Gastroesophageal sphincter (tissue), 4 donors: ENCODE measurements around the gene CCNA1. TPM values are rescaled to one million over a fixed set of nuclear protein-coding genes. Genes with fewer than 3 reads are reported as not detected.
A peak's percentile ranks its signal among the peaks of the same experiment; 100 is the strongest.

Source experiments
- ATAC-seq: fragments of 150-250 bp; one replicate; pipeline ENCODE4 v1.9.1; 2016; ENCODE audit warnings: mild to moderate bottlenecking, moderate library complexity
- H3K27ac ChIP-seq, 4 donors: fragments of 200-600 bp; sonication (generic) in 3 of 4; 1 replicate in 3 of 4; 2 replicates in 1 of 4; pipeline ENCODE4 v1.5.1; 2016 to 2019
- H3K27me3 ChIP-seq: fragments of 200-600 bp; sonication (generic); one replicate; pipeline ENCODE4 v1.5.1; 2019
- H3K36me3 ChIP-seq, 2 donors: fragments of 200-600 bp; sonication (generic); one replicate each; pipeline ENCODE4 v1.5.1; 2019; ENCODE audit warnings: control low read depth in 1 of 2
- H3K4me1 ChIP-seq, 3 donors: fragments of 200-600 bp; sonication (generic); 1 replicate in 2 of 3; 2 replicates in 1 of 3; pipeline ENCODE4 v1.5.1; 2016 to 2019; ENCODE audit warnings: control low read depth in 2 of 3
- H3K4me3 ChIP-seq, 2 donors: fragments of 200-600 bp; sonication (generic); one replicate each; pipeline ENCODE4 v1.5.1; 2019; ENCODE audit warnings: mild to moderate bottlenecking in 1 of 2, moderate library complexity in 1 of 2
- H3K9me3 ChIP-seq, 3 donors: fragments of 200-600 bp; sonication (generic); one replicate each; pipeline ENCODE4 v1.5.1; 2017 to 2019; ENCODE audit warnings: control low read depth in 2 of 3
- CTCF ChIP-seq, 4 experiments: fragments of 200-600 bp in 2 of 4; fragments of 450-650 bp in 2 of 4; sonication (generic) in 1 of 4; IDR thresholded peaks; one replicate each; pipeline ENCODE4 v1.5.1; 2017 to 2019; ENCODE audit warnings: antibody characterized with exemption in 4 of 4, mild to moderate bottlenecking in 2 of 4, moderate library complexity in 2 of 4
- EP300 ChIP-seq: sonication (generic); formaldehyde crosslinking; IDR thresholded peaks from one replicate; pipeline ENCODE4 v1.6.1; 2017; ENCODE audit warnings: antibody characterized with exemption, mild to moderate bottlenecking
- POLR2A ChIP-seq, 2 donors: fragments of 450-650 bp; IDR thresholded peaks; one replicate each; pipeline ENCODE4 v1.6.1; 2017; ENCODE audit warnings: antibody characterized with exemption in 2 of 2, mild to moderate bottlenecking in 2 of 2, moderate library complexity in 1 of 2
- POLR2AphosphoS5 ChIP-seq: sonication (generic); formaldehyde crosslinking; IDR thresholded peaks from one replicate; pipeline ENCODE4 v1.6.1; 2017; ENCODE audit warnings: antibody characterized with exemption
- WGBS, 2 donors: methylation state at CpG; one replicate each; pipeline ENCODE4 v1.1.5; 2018; ENCODE audit warnings: low coverage in 1 of 2; 5-methylcytosine and 5-hydroxymethylcytosine counted together
- total RNA-seq, 4 donors: library from RNA; depleted of rRNA; stranded (reverse); fragments of >200 nt; gene quantifications; one replicate each; pipeline ENCODE4 v1.1.0, GENCODE V29; 2016

Gene CCNA1
- total RNA-seq, 4 donors from 2014 or later = 0.49 to 2.2 TPM; not detected in 2

GRCh38 chr13:36450534-36450933 lies 18.2 kb downstream of the CCNA1 start:
- Histone ChIP-seq H3K4me3 (no peak overlapping the region), H3K27me3 (peaks cover 15% of the 10 kb centered on the region), H3K27ac (no peak overlapping the region), H3K9me3 (no peaks in the 10 kb centered on the region), H3K4me1 (no peaks in the 10 kb centered on the region), H3K36me3 (no peaks in the 10 kb centered on the region)
- ATAC-seq = no peak
- 19% methylated on average over 3 of the region's 3 CpGs; no CpG with 5 or more reads in 1 of the 2 donors for WGBS, 2 donors
- TF ChIP-seq EP300 = no peak
- TF ChIP-seq POLR2AphosphoS5 = no peak
- no peak for TF ChIP-seq POLR2A (IDR thresholded peaks at IDR 0.05)
- TF ChIP-seq CTCF (IDR thresholded peaks at IDR 0.05) = no peak

DNA sequence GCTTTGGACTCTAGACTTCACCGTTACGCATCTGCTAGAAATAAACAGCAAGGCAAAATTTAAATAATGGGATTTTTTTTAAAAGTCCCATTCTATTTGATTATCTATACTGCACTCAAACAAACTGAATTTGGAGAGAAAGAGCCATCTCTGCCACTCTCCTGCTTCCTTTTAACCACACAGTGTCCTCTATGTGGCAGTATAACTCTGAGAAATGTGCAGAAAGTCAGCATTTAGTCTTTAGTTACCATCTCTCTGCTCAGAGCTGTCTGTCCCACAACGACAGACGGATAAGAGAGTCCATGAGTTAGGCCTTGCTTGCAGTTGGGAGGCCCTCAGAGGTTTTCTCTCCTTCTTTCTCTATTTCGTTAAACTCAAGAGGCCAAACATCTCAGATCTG lies 21.2 kb downstream of the CCNA1 start:
- 63 to 77% methylated on average over 4 to 5 of the region's 5 CpGs for WGBS, 2 donors
- ATAC-seq = no peak
- no peaks in the 10 kb centered on the region for H3K36me3 ChIP-seq
- H3K27ac ChIP-seq = no peak overlapping the region
- no peaks in the 10 kb centered on the region for H3K4me1 ChIP-seq
- TF ChIP-seq EP300 (no peak), POLR2A (IDR thresholded peaks at IDR 0.05) (no peak), CTCF (IDR thresholded peaks at IDR 0.05) (peak in 2 of 4 experiments; percentile 16 to 19), POLR2AphosphoS5 (no peak)
- H3K27me3 ChIP-seq = peaks cover 9% of the 10 kb centered on the region
- no peak overlapping the region for H3K4me3 ChIP-seq
- no peaks in the 10 kb centered on the region for H3K9me3 ChIP-seq

- WGBS, 2 donors = 64 to 78% methylated on average over 1 of the region's 1 CpG
- ATAC-seq = no peak
- H3K4me3 ChIP-seq = no peak overlapping the region
Observed at GRCh38 chr13:36454121-36454520, 21.8 kb downstream of the CCNA1 start.

GRCh38 chr13:36454987-36455386 lies 22.7 kb downstream of the CCNA1 start:
- peaks cover 9% of the 10 kb centered on the region for H3K27me3 ChIP-seq
- H3K9me3 ChIP-seq = no peaks in the 10 kb centered on the region
- no peaks in the 10 kb centered on the region for H3K4me1 ChIP-seq
- H3K36me3 ChIP-seq = no peaks in the 10 kb centered on the region
- H3K4me3 ChIP-seq = no peak overlapping the region
- H3K27ac ChIP-seq = no peak overlapping the region
- WGBS, 2 donors = 40 to 53% methylated on average over 3 of the region's 3 CpGs
- ATAC-seq = no peak
- TF ChIP-seq POLR2AphosphoS5 (no peak), CTCF (IDR thresholded peaks at IDR 0.05) (no peak), EP300 (no peak), POLR2A (IDR thresholded peaks at IDR 0.05) (no peak)

More at GRCh38 chr13:36454121-36454520, 21.8 kb downstream of the CCNA1 start:
- TF ChIP-seq POLR2AphosphoS5 (no peak), CTCF (IDR thresholded peaks at IDR 0.05) (no peak), POLR2A (IDR thresholded peaks at IDR 0.05) (no peak), EP300 (no peak)
- H3K27ac ChIP-seq = no peak overlapping the region
- no peaks in the 10 kb centered on the region for H3K4me1 ChIP-seq
- no peaks in the 10 kb centered on the region for H3K36me3 ChIP-seq
- no peaks in the 10 kb centered on the region for H3K9me3 ChIP-seq
- H3K27me3 ChIP-seq = peaks cover 9% of the 10 kb centered on the region

- peaks cover 9% of the 10 kb centered on the region for H3K27me3 ChIP-seq
- no peak for ATAC-seq
- H3K36me3 ChIP-seq = no peaks in the 10 kb centered on the region
- no peaks in the 10 kb centered on the region for H3K4me1 ChIP-seq
- no peak overlapping the region for H3K27ac ChIP-seq
- TF ChIP-seq POLR2A (IDR thresholded peaks at IDR 0.05) = no peak
- no peak for TF ChIP-seq EP300
- TF ChIP-seq POLR2AphosphoS5 = no peak
- no peak for TF ChIP-seq CTCF (IDR thresholded peaks at IDR 0.05)
- H3K4me3 ChIP-seq = no peak overlapping the region
- WGBS, 2 donors = 80% methylated on average over 1 of the region's 2 CpGs; no CpG with 5 or more reads in 1 of the 2 donors
- no peaks in the 10 kb centered on the region for H3K9me3 ChIP-seq
Observed at GRCh38 chr13:36456577-36456976, 24.3 kb downstream of the CCNA1 start.
